Bone marrow (tissue), 2 donors: ENCODE data around the gene STAMBP.
A peak's percentile ranks its signal among the peaks of the same experiment; 100 is the strongest.
"Not testable (repeated sequence)": the region's sequence is repeated elsewhere in the genome, so short reads cannot be mapped to it uniquely, and the experiment has no call there.

Source experiments
- DNase-seq, 2 donors: peaks; one replicate each; lab custom pipeline; 2025; lab: John Stamatoyannopoulos, UW

Gene STAMBP

GRCh38 chr2:73828818-73829570, at the start of gene STAMBP:
Gene STAMBP, plus strand, starts transcription at chr2:73828961. Its CDS starts 1,896 bp downstream, at chr2:73830857.
- peak; percentile 80 to 97 for DNase-seq

- DNase-seq, result peak; percentile 79 to 91
Measured at GRCh38 chr2:73779467-73780236, 49.1 kb upstream of the STAMBP start, which contains the start of gene DUSP11. Gene DUSP11, minus strand, starts transcription at chr2:73780103. Its CDS starts 129 bp downstream, at chr2:73779974.

- DNase-seq, result no peak
Measured at GRCh38 chr2:73780237-73780582, 48.6 kb upstream of the STAMBP start.

GRCh38 chr2:73783402-73783801, 45.4 kb upstream of the STAMBP start:
- DNase-seq, result not testable (repeated sequence)

- not testable (repeated sequence) for DNase-seq
Measured at GRCh38 chr2:73783883-73784282, 44.9 kb upstream of the STAMBP start, which contains the start of gene C2orf78. Gene C2orf78, plus strand, starts transcription at chr2:73784183. Its CDS starts 127 bp downstream, at chr2:73784310.

- DNase-seq, result no peak
Measured at GRCh38 chr2:73811878-73812277, 16.9 kb upstream of the STAMBP start.

- no peak for DNase-seq
Measured at GRCh38 chr2:73812635-73813034, 16.1 kb upstream of the STAMBP start.

- no peak for DNase-seq
Measured at GRCh38 chr2:73818296-73818695, 10.5 kb upstream of the STAMBP start.

GRCh38 chr2:73821227-73821626, 7.5 kb upstream of the STAMBP start:
- DNase-seq, result no peak

GRCh38 chr2:73821669-73822068, 7.1 kb upstream of the STAMBP start:
- DNase-seq, result no peak

GRCh38 chr2:73822276-73822675, 6.5 kb upstream of the STAMBP start:
- no peak for DNase-seq

- no peak for DNase-seq
Measured at GRCh38 chr2:73822991-73823390, 5.8 kb upstream of the STAMBP start.

GRCh38 chr2:73823416-73823815, 5.3 kb upstream of the STAMBP start:
- no peak for DNase-seq

- peak in 1 of 2 donors; percentile 37 for DNase-seq
Measured at GRCh38 chr2:73823916-73824523, 4.7 kb upstream of the STAMBP start.

- DNase-seq, result no peak
Measured at GRCh38 chr2:73825408-73825807, 3.4 kb upstream of the STAMBP start.

- DNase-seq, result peak in 1 of 2 donors; percentile 34
Measured at GRCh38 chr2:73827018-73827417, 1.7 kb upstream of the STAMBP start.

- no peak for DNase-seq
Measured at GRCh38 chr2:73827660-73828388, 937 bp upstream of the STAMBP start.

GRCh38 chr2:73828389-73828817, 358 bp upstream of the STAMBP start:
- DNase-seq, result no peak

- no peak for DNase-seq
Measured at GRCh38 chr2:73830871-73831401, 2.2 kb downstream of the STAMBP start.

GRCh38 chr2:73832930-73833329, 4.2 kb downstream of the STAMBP start:
- DNase-seq, result no peak

GRCh38 chr2:73836141-73836943, 7.6 kb downstream of the STAMBP start:
- no peak for DNase-seq
